Common myeloid progenitor, CD34-positive (primary cell): ENCODE measurements around the gene SSR1.
A peak's percentile ranks its signal among the peaks of the same experiment; 100 is the strongest.

Experiments
- CTCF ChIA-PET: fragments of 350-600 bp; sonication (Branson Sonifier 250); formaldehyde crosslinking; loops from one replicate; lab custom pipeline; 2021; ENCODE audit warnings: antibody characterized with exemption; lab: Charles Lee
- POLR2A ChIA-PET: fragments of 350-600 bp; sonication (Branson Sonifier 250); formaldehyde crosslinking; loops from one replicate; lab custom pipeline; 2021; ENCODE audit warnings: antibody characterized with exemption; lab: Charles Lee
- DNase-seq, 3 donors: peaks; one replicate each; pipeline versions ENCODE4 v3.0.0 to v3.0.0-alpha.2; 2013
- H3K27ac ChIP-seq, 2 experiments: 1 replicate in 1 of 2; 2 replicates in 1 of 2; pipeline ENCODE4 v1.7.0; 2013; ENCODE audit warnings: inconsistent platforms in 2 of 2, low read length in 2 of 2, mild to moderate bottlenecking in 2 of 2, low read depth in 1 of 2, moderate library complexity in 1 of 2; ENCODE audit not compliant: severe bottlenecking in 2 of 2, insufficient read depth in 1 of 2, poor library complexity in 1 of 2
- H3K27me3 ChIP-seq, 5 experiments: replicated peaks in 2 of 5; 1 replicate in 3 of 5; 2 replicates in 2 of 5; pipeline versions ENCODE4 v1.6.1 to v1.7.0; 2013; ENCODE audit warnings: low read length in 4 of 5, mild to moderate bottlenecking in 2 of 5, moderate library complexity in 2 of 5, inconsistent platforms in 1 of 5; ENCODE audit not compliant: insufficient read depth in 5 of 5, control insufficient read depth in 4 of 5
- H3K36me3 ChIP-seq, 4 experiments: 1 replicate in 2 of 4; 2 replicates in 2 of 4; pipeline versions ENCODE4 v1.6.1 to v1.7.0; 2013; ENCODE audit warnings: low read length in 3 of 4, control low read depth in 1 of 4, mild to moderate bottlenecking in 1 of 4; ENCODE audit not compliant: control insufficient read depth in 4 of 4, insufficient read depth in 4 of 4
- H3K4me1 ChIP-seq, 4 experiments: 1 replicate in 3 of 4; 2 replicates in 1 of 4; pipeline versions ENCODE4 v1.6.1 to v1.7.1; 2013; ENCODE audit warnings: low read length in 3 of 4, mild to moderate bottlenecking in 3 of 4, control low read depth in 1 of 4, inconsistent platforms in 1 of 4, moderate library complexity in 1 of 4; ENCODE audit not compliant: control insufficient read depth in 4 of 4, insufficient read depth in 4 of 4; ENCODE audit errors: control extremely low read depth in 1 of 4
- H3K4me3 ChIP-seq, 7 experiments: 1 replicate in 4 of 7; 2 replicates in 3 of 7; pipeline versions ENCODE4 v1.5.1 to v1.7.0; 2013; ENCODE audit warnings: mild to moderate bottlenecking in 7 of 7, low read length in 6 of 7, moderate library complexity in 6 of 7, inconsistent platforms in 2 of 7, low read depth in 2 of 7, control low read depth in 1 of 7; ENCODE audit not compliant: insufficient read depth in 4 of 7, control insufficient read depth in 1 of 7; ENCODE audit errors: extremely low read depth in 1 of 7
- H3K9me3 ChIP-seq, 5 experiments: 1 replicate in 4 of 5; 2 replicates in 1 of 5; pipeline versions ENCODE4 v1.6.1 to v1.7.1; 2013; ENCODE audit warnings: low read length in 4 of 5, mild to moderate bottlenecking in 2 of 5, inconsistent platforms in 1 of 5, low read depth in 1 of 5, moderate library complexity in 1 of 5; ENCODE audit not compliant: control insufficient read depth in 4 of 5, insufficient read depth in 2 of 5; ENCODE audit errors: control extremely low read depth in 1 of 5
- WGBS: methylation state at CpG from one replicate; pipeline ENCODE4 v1.1.5; 2013; ENCODE audit not compliant: insufficient coverage; 5-methylcytosine and 5-hydroxymethylcytosine counted together

The SSR1 gene

DNA sequence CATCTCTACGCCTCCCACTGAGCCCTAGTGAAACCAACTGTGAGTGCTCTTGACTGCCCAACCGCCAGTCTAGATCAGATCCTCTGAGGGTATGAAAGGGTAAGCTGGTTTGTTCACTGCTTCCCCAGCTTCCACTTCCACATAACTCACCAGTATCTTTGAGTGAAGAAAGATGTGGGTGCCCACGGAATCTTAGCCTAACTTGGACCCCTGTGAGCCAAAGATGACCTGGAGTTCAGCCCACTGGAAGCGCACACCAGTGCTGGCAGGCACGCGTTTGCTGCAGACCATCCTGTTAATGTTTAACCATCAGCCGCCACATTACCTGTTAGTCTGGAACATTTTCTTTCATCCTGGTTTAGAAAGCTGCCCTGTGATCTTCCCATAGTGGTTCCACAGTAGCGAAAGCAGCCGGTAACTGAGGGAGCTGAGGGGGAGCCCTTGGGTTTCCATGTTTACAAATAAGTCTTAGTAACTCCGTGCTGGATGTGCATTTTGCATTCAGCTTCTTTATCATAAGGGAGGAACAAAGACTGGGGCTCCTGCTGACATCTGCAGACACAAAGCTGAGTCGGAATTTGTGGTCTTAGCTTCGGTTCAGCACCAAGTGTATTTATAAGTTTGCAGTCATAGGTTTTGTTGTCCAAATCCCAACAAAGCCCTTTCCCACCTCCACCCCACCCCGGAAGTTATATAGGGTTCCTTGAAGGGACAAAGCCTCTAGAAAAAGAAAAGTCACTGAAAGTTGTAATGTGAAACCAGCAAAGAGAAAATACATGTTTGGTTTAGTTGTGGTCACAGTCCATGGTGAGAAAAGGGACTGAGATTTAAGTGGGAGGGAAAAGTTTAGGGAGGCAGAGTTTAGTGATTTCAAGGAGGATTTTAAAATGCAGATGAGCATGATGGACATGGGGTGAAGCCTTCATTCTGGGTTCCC, 71.0 kb downstream of the SSR1 start:
- Histone ChIP-seq H3K27me3 (no peaks in the 10 kb centered on the region), H3K27ac (peak overlapping the region in 1 of 2 experiments; percentile 40), H3K9me3 (no peaks in the 10 kb centered on the region), H3K4me1 (peaks cover 3 to 50% (median 30%) of the 10 kb centered on the region in 4 experiments), H3K36me3 (peaks cover 2 to 64% (median 40%) of the 10 kb centered on the region in 4 experiments), H3K4me3 (no peak overlapping the region)
- ChIA-PET CTCF (interaction anchor here (1.0 to 3.7 kb wide), 15 partner anchors 11 to 685 kb away, joined by 3 to 38 read pairs (median 5); no protein-coding TSS in a partner anchor), POLR2A (no interaction called here)
- WGBS = 94% methylated on average over 10 of the region's 13 CpGs
- DNase-seq = no peak

- ChIA-PET POLR2A (no interaction called here), CTCF (interaction anchor here (1.0 to 3.7 kb wide), 5 partner anchors 12 to 564 kb away, joined by 3 to 38 read pairs (median 5); no protein-coding TSS in a partner anchor)
- no peak for DNase-seq
- Histone ChIP-seq H3K4me1 (peaks cover 3 to 51% (median 30%) of the 10 kb centered on the region in 4 experiments), H3K4me3 (no peak overlapping the region), H3K9me3 (no peaks in the 10 kb centered on the region), H3K27me3 (no peaks in the 10 kb centered on the region), H3K27ac (no peak overlapping the region), H3K36me3 (peaks cover 2 to 59% (median 34%) of the 10 kb centered on the region in 4 experiments)
- WGBS = 100% methylated on average over 5 of the region's 10 CpGs
Measured at GRCh38 chr6:7241160-7241559, 71.8 kb downstream of the SSR1 start.

GRCh38 chr6:7240351-7240750, 72.6 kb downstream of the SSR1 start:
- ChIA-PET POLR2A (no interaction called here), CTCF (interaction anchor here (2.5 kb wide), 1 partner anchor 15 kb away, joined by 11 read pairs; no protein-coding TSS in a partner anchor)
- H3K9me3 ChIP-seq = no peaks in the 10 kb centered on the region
- peaks cover 6 to 59% (median 34%) of the 10 kb centered on the region in 4 experiments for H3K36me3 ChIP-seq
- H3K4me3 ChIP-seq = no peak overlapping the region
- DNase-seq = no peak
- no peaks in the 10 kb centered on the region for H3K27me3 ChIP-seq
- H3K4me1 ChIP-seq = peaks cover 3 to 57% (median 30%) of the 10 kb centered on the region in 4 experiments
- over 99% methylated on average over 8 of the region's 9 CpGs for WGBS
- peak overlapping the region in 1 of 2 experiments; percentile 8 for H3K27ac ChIP-seq

DNA sequence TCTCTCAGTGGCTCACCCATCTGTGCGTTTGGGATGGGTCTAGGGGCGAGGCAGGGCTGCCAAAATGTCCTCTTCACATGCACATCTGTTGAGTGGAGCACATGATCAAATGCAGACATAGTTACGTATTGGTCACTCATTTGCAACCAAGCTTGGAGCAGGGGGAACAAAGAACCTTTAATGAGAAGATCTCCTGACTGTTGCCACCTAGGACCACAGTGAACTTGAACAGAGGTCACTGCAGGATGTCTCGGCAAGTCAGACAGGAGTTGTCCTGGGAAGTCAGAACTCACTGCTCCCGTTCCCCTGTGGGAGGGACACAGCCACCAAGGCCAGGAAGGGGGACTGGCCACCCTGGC, 73.4 kb downstream of the SSR1 start:
- H3K27ac ChIP-seq = no peak overlapping the region
- WGBS = 85% methylated on average over 4 of the region's 5 CpGs
- DNase-seq = no peak
- H3K9me3 ChIP-seq = no peaks in the 10 kb centered on the region
- H3K4me3 ChIP-seq = no peak overlapping the region
- H3K27me3 ChIP-seq = no peaks in the 10 kb centered on the region
- ChIA-PET POLR2A (interaction anchor here (0.6 kb wide), 1 partner anchor 146 kb away, joined by 3 read pairs; no protein-coding TSS in a partner anchor), CTCF (interaction anchor here (0.6 to 3.6 kb wide), 22 partner anchors 10 to 566 kb away, joined by 3 to 14 read pairs (median 4); no protein-coding TSS in a partner anchor)
- H3K4me1 ChIP-seq = peaks cover 3 to 57% (median 30%) of the 10 kb centered on the region in 4 experiments
- peaks cover 6 to 61% (median 37%) of the 10 kb centered on the region in 4 experiments for H3K36me3 ChIP-seq

- no peaks in the 10 kb centered on the region for H3K27me3 ChIP-seq
- H3K4me1 ChIP-seq = peaks cover 3 to 60% (median 28%) of the 10 kb centered on the region in 4 experiments
- peaks cover 6 to 64% (median 40%) of the 10 kb centered on the region in 4 experiments for H3K36me3 ChIP-seq
- ChIA-PET CTCF (interaction anchor here (0.6 to 3.6 kb wide), 33 partner anchors 10 to 565 kb away, joined by 3 to 14 read pairs (median 4); no protein-coding TSS in a partner anchor), POLR2A (interaction anchor here (0.6 kb wide), 1 partner anchor 145 kb away, joined by 3 read pairs; no protein-coding TSS in a partner anchor)
- no peak overlapping the region for H3K4me3 ChIP-seq
- DNase-seq = peak; percentile 78 to 85 (median 84)
- no peaks in the 10 kb centered on the region for H3K9me3 ChIP-seq
- 36% methylated on average over 8 of the region's 10 CpGs for WGBS
- no peak overlapping the region for H3K27ac ChIP-seq
Measured at GRCh38 chr6:7238900-7239589, 74.0 kb downstream of the SSR1 start.

- H3K9me3 ChIP-seq = no peaks in the 10 kb centered on the region
- no peak overlapping the region for H3K4me3 ChIP-seq
- no peak for DNase-seq
- WGBS = 95% methylated on average over 3 of the region's 5 CpGs
- H3K36me3 ChIP-seq = peaks cover 9 to 70% (median 44%) of the 10 kb centered on the region in 4 experiments
- POLR2A ChIA-PET = no interaction called here
- peaks cover under 1 to 60% (median 27%) of the 10 kb centered on the region in 4 experiments for H3K4me1 ChIP-seq
- no peak overlapping the region for H3K27ac ChIP-seq
- H3K27me3 ChIP-seq = no peaks in the 10 kb centered on the region
- CTCF ChIA-PET = interaction anchor here (0.7 to 3.6 kb wide), 29 partner anchors 9 to 561 kb away, joined by 3 to 14 read pairs (median 4); no protein-coding TSS in a partner anchor
Measured at GRCh38 chr6:7238526-7238899, 74.5 kb downstream of the SSR1 start.
